ENCODE measurements around the gene THSD4.

DNA sequence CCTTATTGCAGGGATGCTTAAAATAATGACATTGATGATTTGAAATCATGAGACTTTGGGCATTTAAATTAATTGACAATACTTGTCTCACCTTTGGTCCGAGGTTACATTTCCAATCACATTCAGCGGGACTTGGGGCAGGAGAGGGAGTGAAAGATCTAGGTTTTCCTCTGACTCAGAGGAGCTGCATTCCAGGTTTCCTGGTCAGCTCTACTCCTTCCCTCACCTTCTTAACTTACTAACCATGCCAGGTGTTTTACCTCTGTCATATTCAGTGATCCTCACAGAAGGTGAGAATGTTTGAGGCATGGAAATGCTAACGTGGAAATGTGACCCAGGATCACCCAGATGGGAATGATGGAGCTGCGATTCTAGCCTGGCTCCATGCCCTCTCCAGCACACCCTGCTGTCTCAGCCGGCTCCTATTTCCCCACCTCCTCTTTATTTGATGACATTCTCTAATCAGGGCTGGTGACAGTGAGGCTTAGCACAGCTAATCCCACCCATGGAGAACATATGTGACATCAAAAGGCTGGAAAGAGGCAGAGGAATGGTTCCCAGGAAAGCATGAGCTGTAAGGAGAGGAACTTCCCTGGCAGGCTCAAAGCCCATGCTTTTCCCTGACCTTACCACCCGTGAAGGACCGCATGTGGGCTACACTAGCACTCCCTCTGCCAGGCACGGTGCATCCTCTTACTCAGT is 38.7 kb downstream of the THSD4 start:
- TF ChIP-seq, protein P1, sequence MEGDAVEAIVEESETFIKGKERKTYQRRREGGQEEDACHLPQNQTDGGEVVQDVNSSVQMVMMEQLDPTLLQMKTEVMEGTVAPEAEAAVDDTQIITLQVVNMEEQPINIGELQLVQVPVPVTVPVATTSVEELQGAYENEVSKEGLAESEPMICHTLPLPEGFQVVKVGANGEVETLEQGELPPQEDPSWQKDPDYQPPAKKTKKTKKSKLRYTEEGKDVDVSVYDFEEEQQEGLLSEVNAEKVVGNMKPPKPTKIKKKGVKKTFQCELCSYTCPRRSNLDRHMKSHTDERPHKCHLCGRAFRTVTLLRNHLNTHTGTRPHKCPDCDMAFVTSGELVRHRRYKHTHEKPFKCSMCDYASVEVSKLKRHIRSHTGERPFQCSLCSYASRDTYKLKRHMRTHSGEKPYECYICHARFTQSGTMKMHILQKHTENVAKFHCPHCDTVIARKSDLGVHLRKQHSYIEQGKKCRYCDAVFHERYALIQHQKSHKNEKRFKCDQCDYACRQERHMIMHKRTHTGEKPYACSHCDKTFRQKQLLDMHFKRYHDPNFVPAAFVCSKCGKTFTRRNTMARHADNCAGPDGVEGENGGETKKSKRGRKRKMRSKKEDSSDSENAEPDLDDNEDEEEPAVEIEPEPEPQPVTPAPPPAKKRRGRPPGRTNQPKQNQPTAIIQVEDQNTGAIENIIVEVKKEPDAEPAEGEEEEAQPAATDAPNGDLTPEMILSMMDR (IDR thresholded peaks at IDR 0.05; ENCODE audit: low read length): no peak
- TF ChIP-seq EZH2 (IDR thresholded peaks at IDR 0.05; ENCODE audit: borderline replicate concordance, low read length): no peak
